NCI-H446 (cell line): Measurements from ENCODE around the gene CD226.
"Not testable (repeated sequence)": the region's sequence is repeated elsewhere in the genome, so short reads cannot be mapped to it uniquely, and the experiment has no call there.

ENCODE experiments used
- DNase-seq, 2 experiments: peaks; one replicate each; lab custom pipeline; 2025; lab: John Stamatoyannopoulos, UW

The CD226 gene

GRCh38 chr18:69872661-69873060, 75.0 kb downstream of the CD226 start:
- no peak for DNase-seq

GRCh38 chr18:69871363-69871762, 76.3 kb downstream of the CD226 start:
- DNase-seq = no peak

GRCh38 chr18:69870736-69871135, 76.9 kb downstream of the CD226 start:
- no peak for DNase-seq

GRCh38 chr18:69866212-69866611, 81.5 kb downstream of the CD226 start:
- no peak for DNase-seq

GRCh38 chr18:69865776-69866175, 81.9 kb downstream of the CD226 start:
- DNase-seq = no peak

GRCh38 chr18:69864802-69865201, 82.9 kb downstream of the CD226 start:
- not testable (repeated sequence) for DNase-seq

GRCh38 chr18:69858897-69859296, 88.8 kb downstream of the CD226 start:
- DNase-seq = no peak

- no peak for DNase-seq
Observed at GRCh38 chr18:69854455-69854854, 93.2 kb downstream of the CD226 start.

GRCh38 chr18:69853051-69853450, 94.6 kb downstream of the CD226 start:
- DNase-seq = no peak

- DNase-seq = peak; percentile 4 to 51
Observed at GRCh38 chr18:69845593-69846506, 101.8 kb downstream of the CD226 start.

- no peak for DNase-seq
Observed at GRCh38 chr18:69844656-69845055, 103.0 kb downstream of the CD226 start.

GRCh38 chr18:69843015-69843414, 104.7 kb downstream of the CD226 start:
- DNase-seq = no peak

GRCh38 chr18:69841117-69841516, 106.6 kb downstream of the CD226 start:
- no peak for DNase-seq

- DNase-seq = no peak
Observed at GRCh38 chr18:69840445-69840844, 107.2 kb downstream of the CD226 start.

- no peak for DNase-seq
Observed at GRCh38 chr18:69840001-69840400, 107.7 kb downstream of the CD226 start.

- no peak for DNase-seq
Observed at GRCh38 chr18:69839497-69839896, 108.2 kb downstream of the CD226 start.

GRCh38 chr18:69838620-69839411, 108.9 kb downstream of the CD226 start:
- DNase-seq = peak in 1 of 2 experiments; percentile 2

- no peak for DNase-seq
Observed at GRCh38 chr18:69838003-69838402, 109.7 kb downstream of the CD226 start.

- not testable (repeated sequence) for DNase-seq
Observed at GRCh38 chr18:69834980-69835379, 112.7 kb downstream of the CD226 start.

GRCh38 chr18:69830189-69830588, 117.5 kb downstream of the CD226 start:
- no peak for DNase-seq

- DNase-seq = no peak
Observed at GRCh38 chr18:69820538-69820937, 127.1 kb downstream of the CD226 start.

GRCh38 chr18:69819460-69819859, 128.2 kb downstream of the CD226 start:
- no peak for DNase-seq

- DNase-seq = no peak
Observed at GRCh38 chr18:69817335-69817940, 130.2 kb downstream of the CD226 start.
